Stimulated activated CD8-positive, alpha-beta memory T cell treated with anti-CD3 and anti-CD28 coated beads, Interleukin-4, amount 100 ng/mL, for 24 hours (primary cell): ENCODE results near the gene TBCA.

Experiments used
- DNase-seq: peaks from one replicate; pipeline ENCODE4 v3.0.0-alpha.2; 2020; ENCODE audit warnings: low read depth

TBCA gene

DNA sequence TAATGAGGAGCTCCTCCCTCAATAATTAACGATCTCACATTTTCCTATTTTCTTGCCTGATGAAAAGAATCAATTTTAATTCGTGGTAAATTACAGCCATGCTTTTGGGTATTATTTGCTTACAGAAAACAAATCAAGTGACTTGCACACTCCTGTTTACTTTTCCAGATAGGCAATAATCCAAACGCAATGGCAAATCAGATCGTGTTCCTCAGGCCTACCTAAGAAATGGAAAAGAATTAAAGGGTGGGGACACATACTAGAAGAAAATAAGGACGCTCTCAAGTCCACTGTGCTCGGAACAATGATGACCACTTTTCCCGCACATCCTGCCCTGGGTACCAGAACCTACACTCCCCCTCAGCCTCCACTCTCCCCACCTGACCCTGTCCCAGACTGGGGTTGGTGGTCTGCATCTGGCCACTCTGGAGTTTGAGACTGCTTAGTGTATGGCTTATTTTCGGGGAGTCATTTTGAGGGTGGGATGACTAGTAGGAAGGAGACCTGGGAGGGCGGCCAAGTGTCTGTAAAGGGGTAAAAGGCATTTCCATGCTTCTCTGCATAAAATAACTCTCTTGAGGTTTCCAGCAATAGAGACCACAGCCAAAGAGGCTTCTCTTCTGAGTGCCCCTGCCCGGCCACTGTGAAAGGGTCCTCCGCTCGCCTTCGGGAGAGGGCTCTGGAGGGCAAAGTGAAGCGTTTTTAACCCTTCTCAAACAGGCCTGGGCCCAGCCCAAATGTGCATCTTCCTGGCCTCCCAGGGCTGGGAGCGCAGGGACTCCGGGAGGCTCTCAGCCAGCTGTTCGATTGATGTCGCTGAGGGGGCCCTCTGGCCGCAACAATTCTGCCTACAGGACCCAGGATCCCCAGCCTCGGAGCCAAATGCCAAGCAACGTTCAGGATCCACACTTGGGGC lies 133.1 kb downstream of the TBCA start:
- DNase-seq, result no peak

GRCh38 chr5:77641963-77642737 lies 134.0 kb downstream of the TBCA start:
- DNase-seq, result no peak

DNA sequence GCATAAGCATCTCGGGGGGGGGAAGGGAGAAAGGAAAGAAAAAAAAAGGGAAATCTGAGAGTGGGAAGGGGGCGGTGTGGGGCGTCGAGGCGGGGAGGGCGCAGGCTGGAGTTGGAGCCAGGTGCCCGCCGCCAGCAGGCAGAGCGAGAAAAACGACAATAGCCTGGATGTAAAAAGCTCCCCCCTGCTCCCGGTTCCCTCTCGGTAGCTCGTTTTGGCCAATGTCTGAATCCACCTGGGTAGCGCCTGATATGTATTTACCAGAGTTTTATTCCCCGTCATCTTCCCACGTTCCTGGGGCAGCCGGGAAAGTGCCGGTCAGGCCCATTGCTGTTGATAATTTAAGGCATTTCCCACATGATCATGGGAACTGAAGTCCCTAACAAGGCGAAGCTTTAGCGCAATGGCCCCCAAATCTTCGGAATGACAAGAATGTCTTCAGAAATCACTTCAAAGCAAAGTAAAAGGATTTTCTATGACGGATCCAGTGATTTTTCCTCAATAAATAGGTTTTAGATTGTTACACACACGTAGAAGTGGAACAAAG lies 134.7 kb downstream of the TBCA start:
- no peak for DNase-seq
